Measurements from ENCODE around the gene VAV3.

Gene VAV3

GRCh38 chr1:107954719-107955415 lies 10.1 kb downstream of the VAV3 start:
- peak overlapping the region in 1 of 3 experiments; percentile 73 for H3K27ac Mint-ChIP-seq
- H3K4me3 Mint-ChIP-seq = no peak overlapping the region
- H3K27me3 Mint-ChIP-seq (ENCODE audit: low read depth) = no peaks in the 10 kb centered on the region
- no peak for TF ChIP-seq CTCF (IDR thresholded peaks at IDR 0.05; ENCODE audit: unreplicated experiment in 3 of 3)
- H3K36me3 Mint-ChIP-seq (ENCODE audit: low read depth) = no peaks in the 10 kb centered on the region
- H3K9me3 Mint-ChIP-seq = no peaks in the 10 kb centered on the region
- H3K4me1 Mint-ChIP-seq = peaks cover 24% of the 10 kb centered on the region

- no peak overlapping the region for H3K4me3 Mint-ChIP-seq
- no peaks in the 10 kb centered on the region for H3K27me3 Mint-ChIP-seq (ENCODE audit: low read depth)
- no peaks in the 10 kb centered on the region for H3K9me3 Mint-ChIP-seq
- H3K4me1 Mint-ChIP-seq = peaks cover 24% of the 10 kb centered on the region
- no peak for TF ChIP-seq CTCF (IDR thresholded peaks at IDR 0.05; ENCODE audit: unreplicated experiment in 3 of 3)
- peak overlapping the region in 1 of 3 experiments; percentile 73 for H3K27ac Mint-ChIP-seq
- no peaks in the 10 kb centered on the region for H3K36me3 Mint-ChIP-seq (ENCODE audit: low read depth)
Measured at GRCh38 chr1:107954126-107954525, 10.9 kb downstream of the VAV3 start.

GRCh38 chr1:107953556-107953955 lies 11.4 kb downstream of the VAV3 start:
- Mint-ChIP-seq H3K36me3 (ENCODE audit: low read depth) (no peaks in the 10 kb centered on the region), H3K4me3 (no peak overlapping the region), H3K9me3 (no peaks in the 10 kb centered on the region), H3K27ac (peak overlapping the region in 2 of 3 experiments; percentile 32 to 73), H3K4me1 (peaks cover 24% of the 10 kb centered on the region), H3K27me3 (ENCODE audit: low read depth) (no peaks in the 10 kb centered on the region)
- TF ChIP-seq CTCF (IDR thresholded peaks at IDR 0.05; ENCODE audit: unreplicated experiment in 3 of 3) = no peak

GRCh38 chr1:107952989-107953388 lies 12.0 kb downstream of the VAV3 start:
- Mint-ChIP-seq H3K27me3 (ENCODE audit: low read depth) (no peaks in the 10 kb centered on the region), H3K27ac (peak overlapping the region in 1 of 3 experiments; percentile 73), H3K9me3 (no peaks in the 10 kb centered on the region), H3K36me3 (ENCODE audit: low read depth) (no peaks in the 10 kb centered on the region), H3K4me3 (no peak overlapping the region), H3K4me1 (peaks cover 24% of the 10 kb centered on the region)
- TF ChIP-seq CTCF (IDR thresholded peaks at IDR 0.05; ENCODE audit: unreplicated experiment in 3 of 3) = no peak

GRCh38 chr1:107950464-107950863 lies 14.5 kb downstream of the VAV3 start:
- H3K27me3 Mint-ChIP-seq (ENCODE audit: low read depth) = peaks cover 5% of the 10 kb centered on the region
- peaks cover 24% of the 10 kb centered on the region for H3K4me1 Mint-ChIP-seq
- no peak overlapping the region for H3K27ac Mint-ChIP-seq
- no peaks in the 10 kb centered on the region for H3K36me3 Mint-ChIP-seq (ENCODE audit: low read depth)
- no peak for TF ChIP-seq CTCF (IDR thresholded peaks at IDR 0.05; ENCODE audit: unreplicated experiment in 3 of 3)
- no peak overlapping the region for H3K4me3 Mint-ChIP-seq
- H3K9me3 Mint-ChIP-seq = no peaks in the 10 kb centered on the region

All from nephron (organoid).